NCI-H1436 treated with DMSO at 0.1 percent for 48 hours (cell line): ENCODE results near the gene GDF2.

Source experiments
- DNase-seq: peaks from one replicate; lab custom pipeline; 2025; lab: John Stamatoyannopoulos, UW

GDF2 gene

GRCh38 chr10:47311932-47312662 lies 10.2 kb upstream of the GDF2 start:
- DNase-seq = no peak

DNA sequence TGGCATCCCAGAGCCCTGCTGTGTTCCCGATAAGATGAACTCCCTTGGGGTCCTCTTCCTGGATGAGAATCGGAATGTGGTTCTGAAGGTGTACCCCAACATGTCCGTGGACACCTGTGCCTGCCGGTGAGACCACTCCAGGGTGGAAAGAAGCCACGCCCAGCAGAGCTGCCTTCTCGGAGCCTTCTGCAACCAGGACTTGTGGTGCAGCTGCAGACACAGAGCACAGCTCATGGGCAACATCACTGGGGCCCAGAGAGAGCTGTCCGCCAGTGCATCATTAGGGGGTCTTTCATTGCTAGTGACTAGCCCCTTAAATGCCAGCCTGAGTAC lies 9.6 kb upstream of the GDF2 start:
- DNase-seq = no peak

DNA sequence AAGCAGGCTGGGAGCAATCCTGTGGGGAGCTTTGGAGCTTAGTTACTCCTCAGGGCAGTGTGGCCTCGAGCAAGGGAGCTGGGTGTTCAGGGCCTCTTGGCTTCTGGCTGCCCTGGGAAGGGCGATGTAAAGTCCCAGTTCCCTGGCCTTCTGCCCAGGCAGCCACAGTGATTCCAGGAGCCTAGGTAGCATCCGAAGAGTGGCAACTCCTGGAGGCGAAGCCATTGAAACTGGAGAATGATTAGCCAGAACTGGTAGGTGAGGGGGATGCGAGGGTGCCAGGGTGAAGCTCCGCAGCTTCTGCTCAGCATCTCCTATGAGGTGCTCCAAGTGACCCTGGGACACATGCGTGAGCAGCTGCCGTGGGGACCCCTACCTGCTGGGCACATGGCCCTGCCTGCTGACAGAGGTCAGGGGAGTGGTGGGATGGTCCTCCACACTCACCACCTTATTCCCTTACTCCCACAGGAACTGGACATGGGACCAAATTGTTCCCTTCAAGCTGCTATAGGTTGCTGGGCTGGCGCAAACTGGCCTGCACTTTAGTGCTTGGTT lies 7.8 kb upstream of the GDF2 start:
- DNase-seq = no peak

DNA sequence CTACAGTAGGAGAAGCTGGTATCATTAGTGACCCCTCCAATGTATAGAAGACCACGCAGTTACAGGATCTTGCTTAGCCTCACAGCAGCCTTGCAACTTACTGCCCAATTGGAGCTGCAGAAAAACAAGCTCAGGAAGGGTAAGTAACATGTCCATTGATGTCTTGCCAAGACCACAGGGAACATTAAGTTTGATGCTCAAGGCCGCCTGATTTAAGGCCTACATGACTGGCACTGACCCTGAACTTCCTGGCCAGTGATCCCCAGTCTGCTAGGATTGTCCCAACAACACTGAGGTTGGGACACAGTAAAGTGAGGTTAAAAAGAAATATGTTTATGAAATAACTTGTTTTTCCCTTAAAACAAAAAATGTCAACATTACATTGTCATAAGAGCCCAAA lies 6.8 kb upstream of the GDF2 start:
- DNase-seq = no peak

- no peak for DNase-seq
These were observed 6.1 kb upstream of the GDF2 start for GRCh38 chr10:47316131-47316530.

GRCh38 chr10:47317251-47317650 lies 5.0 kb upstream of the GDF2 start:
- no peak for DNase-seq

DNA sequence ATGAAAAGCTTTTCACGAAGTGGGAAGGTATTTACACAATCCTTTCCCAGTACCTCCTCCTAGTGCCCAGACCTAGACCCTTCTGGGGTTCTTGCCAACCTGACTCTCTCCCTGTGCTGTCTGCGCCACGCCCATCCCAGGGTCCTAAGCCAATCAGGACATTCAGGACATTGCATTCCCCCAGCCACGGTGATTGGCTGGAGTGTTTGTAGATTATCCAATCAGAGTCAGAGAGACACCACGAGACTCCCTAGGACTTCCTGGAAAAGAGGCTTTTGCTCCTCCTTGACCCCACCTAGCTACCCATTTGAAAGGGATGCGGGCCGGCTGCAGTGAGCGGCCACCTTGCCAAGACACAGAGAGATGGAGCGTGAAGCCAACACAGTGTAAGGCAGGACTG lies 3.5 kb upstream of the GDF2 start:
- DNase-seq = no peak

- DNase-seq = no peak
These were observed 2.5 kb upstream of the GDF2 start for GRCh38 chr10:47319784-47320183.

DNA sequence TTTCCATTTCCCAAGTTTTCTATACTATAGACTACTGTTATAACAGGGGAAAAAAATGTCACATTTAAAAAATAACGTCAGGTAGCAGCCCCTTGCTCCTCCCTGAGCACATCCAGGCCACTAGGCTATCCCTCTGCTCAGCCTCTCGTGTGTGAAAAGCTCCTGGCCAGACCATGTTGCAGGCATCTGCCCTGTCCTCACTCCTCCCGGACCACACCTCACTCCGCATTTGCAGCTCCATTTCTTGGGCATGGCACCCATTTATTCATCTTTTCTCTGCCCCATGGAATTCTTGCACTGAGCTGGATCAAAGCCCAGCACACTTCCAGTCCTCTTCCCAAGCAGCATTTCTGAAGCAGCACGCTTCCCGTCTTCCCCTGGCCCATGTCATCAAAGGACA lies 1.4 kb upstream of the GDF2 start:
- DNase-seq = no peak

GRCh38 chr10:47321521-47322195 lies 596 bp upstream of the GDF2 start:
- DNase-seq = no peak

DNA sequence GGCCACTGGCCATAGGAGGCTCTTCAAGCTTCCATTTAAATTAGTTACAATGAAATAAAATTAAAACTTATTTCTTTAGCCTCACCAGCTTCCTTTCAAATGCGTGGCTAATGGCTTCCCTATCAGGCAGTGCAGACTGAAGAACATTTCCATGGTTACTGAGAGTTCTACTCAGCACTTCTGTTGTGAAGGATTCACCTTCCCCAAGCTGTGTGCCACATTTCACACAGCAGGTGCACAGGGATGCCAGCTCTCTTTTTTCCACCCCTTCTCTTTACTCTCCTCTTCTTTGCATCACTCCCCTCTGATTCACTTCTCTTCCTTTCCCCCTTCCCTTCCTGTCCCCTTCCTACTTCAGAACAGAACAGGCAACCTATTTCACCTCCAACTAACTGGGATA lies 833 bp downstream of the GDF2 start:
- no peak for DNase-seq

DNA sequence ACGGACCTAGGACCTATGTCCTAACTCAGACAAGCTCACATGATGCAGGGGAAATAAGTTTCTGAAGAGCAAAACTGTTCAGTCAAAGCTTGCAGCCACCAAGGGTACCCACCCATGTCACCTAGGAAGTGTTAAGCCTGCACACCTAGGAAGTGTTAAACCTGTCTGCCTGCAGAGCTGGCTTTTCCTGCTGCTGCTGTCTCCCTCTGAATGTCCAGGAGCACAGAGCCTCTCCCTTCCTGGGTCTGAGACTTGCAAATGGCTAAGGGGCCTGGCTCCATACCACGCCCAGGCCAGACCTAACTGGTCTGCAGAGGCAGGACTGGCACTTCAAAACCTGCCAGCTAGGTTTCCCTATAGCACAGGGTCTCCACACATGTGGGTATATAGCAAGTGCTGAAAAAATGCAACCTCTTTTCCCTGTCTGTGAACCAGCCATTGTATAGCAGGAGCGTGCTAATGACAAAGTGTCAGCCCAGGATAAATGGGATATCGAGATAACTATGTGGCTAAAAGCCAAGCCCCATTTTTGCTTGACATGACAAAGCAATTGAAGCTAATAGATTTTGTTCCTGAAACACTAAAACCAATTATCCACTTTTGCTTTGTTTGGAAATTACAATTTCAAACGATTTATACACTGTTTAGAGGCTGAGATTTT lies 1.5 kb downstream of the GDF2 start:
- no peak for DNase-seq

DNA sequence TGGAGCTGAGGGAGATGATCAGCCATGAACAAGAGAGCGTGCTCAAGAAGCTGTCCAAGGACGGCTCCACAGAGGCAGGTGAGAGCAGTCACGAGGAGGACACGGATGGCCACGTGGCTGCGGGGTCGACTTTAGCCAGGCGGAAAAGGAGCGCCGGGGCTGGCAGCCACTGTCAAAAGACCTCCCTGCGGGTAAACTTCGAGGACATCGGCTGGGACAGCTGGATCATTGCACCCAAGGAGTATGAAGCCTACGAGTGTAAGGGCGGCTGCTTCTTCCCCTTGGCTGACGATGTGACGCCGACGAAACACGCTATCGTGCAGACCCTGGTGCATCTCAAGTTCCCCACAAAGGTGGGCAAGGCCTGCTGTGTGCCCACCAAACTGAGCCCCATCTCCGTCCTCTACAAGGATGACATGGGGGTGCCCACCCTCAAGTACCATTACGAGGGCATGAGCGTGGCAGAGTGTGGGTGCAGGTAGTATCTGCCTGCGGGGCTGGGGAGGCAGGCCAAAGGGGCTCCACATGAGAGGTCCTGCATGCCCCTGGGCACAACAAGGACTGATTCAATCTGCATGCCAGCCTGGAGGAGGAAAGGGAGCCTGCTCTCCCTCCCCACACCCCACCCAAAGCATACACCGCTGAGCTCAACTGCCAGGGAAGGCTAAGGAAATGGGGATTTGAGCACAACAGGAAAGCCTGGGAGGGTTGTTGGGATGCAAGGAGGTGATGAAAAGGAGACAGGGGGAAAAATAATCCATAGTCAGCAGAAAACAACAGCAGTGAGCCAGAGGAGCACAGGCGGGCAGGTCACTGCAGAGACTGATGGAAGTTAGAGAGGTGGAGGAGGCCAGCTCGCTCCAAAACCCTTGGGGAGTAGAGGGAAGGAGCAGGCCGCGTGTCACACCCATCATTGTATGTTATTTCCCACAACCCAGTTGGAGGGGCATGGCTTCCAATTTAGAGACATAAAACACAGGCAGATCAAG lies 3.3 kb downstream of the GDF2 start:
- DNase-seq = no peak

DNA sequence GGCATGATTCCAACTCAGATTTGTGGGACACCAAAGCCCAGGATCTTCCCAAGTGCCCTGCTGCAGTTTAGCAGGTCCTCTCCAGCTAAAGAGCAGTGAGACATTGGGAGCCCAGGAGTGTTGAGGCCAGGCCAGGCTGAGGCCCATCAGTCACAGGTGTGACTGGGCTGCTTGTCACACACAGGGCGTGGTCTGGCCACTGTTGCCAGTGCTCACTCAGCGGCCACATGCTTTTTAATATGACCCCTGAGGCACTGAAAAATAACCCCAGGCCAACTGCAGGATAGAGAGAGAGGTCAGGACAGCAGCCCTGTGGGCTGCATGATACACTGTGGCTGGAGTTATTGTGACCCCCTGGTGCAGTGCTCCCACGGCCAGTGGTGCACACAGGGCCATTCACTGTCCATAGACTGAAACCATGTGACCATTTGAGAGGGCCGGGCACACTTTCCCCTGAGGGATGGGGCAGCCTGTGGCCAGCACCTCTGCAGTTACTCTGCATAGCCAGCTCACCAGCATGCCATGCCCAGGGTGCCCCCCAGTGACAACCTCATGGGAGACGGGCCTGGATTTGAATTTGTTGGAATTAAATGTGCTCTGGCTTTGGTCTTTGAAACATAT lies 4.2 kb downstream of the GDF2 start:
- no peak for DNase-seq

GRCh38 chr10:47326927-47327330 lies 4.7 kb downstream of the GDF2 start:
- DNase-seq = no peak

DNA sequence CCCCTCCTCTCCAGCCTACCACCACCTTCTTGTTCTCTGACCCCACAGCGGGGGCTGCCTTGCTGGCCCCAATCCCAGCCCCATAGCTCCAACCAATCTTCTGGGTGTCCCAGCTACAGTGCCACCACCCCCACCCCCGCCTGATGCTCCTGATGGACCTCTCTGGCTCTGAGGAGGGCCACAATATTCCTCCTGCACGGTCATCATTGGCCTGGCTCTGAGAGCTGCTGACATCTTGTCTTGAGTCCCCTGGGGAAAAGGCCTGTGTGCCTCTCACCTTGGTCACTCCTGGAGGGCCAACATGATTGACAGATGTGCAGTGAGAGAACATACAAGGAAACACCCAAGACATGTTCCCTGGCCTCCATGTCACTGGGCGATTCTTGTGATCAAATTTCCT lies 7.6 kb downstream of the GDF2 start:
- DNase-seq = no peak

- no peak for DNase-seq
These were observed 8.1 kb downstream of the GDF2 start for GRCh38 chr10:47330366-47330765.

DNA sequence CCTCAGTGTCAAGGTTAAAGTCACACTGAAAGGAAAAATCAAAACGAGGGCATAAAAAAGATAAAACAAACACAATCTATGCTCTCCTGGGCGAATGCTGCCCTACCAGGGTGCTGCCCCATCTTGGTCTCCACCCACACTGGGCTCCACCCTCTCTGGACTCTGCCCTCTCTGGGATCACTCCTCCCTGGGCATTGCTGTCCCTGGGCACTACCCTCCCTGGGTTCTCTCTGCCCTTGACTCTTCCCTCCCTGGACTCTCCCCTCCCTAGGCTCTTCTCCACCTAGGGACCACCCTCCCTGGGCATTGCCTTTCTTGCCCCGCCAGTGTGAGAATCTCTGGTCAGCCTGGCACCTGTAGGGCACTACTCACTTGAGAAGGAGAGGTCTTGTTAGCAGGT lies 8.6 kb downstream of the GDF2 start:
- no peak for DNase-seq

- no peak for DNase-seq
These were observed 9.2 kb downstream of the GDF2 start for GRCh38 chr10:47331491-47331890.

- no peak for DNase-seq
These were observed 9.7 kb downstream of the GDF2 start for GRCh38 chr10:47331954-47332353.

- DNase-seq = no peak
These were observed 10.1 kb downstream of the GDF2 start for GRCh38 chr10:47332371-47332770.

- no peak for DNase-seq
These were observed 10.7 kb downstream of the GDF2 start for GRCh38 chr10:47332946-47333345.
